Erythroblast (primary cell): ENCODE measurements around the gene FAM107B.

Experiments used
- GATA1 ChIP-seq: IDR thresholded peaks from 2 replicates; pipeline ENCODE4 v1.6.1; 2011; ENCODE audit warnings: low read depth, mild to moderate bottlenecking, control low read depth, low read length, moderate library complexity
- POLR2A ChIP-seq: IDR thresholded peaks from 2 replicates; pipeline ENCODE4 v1.6.1; 2011; ENCODE audit warnings: mild to moderate bottlenecking, low read length

- no peak for TF ChIP-seq POLR2A
- TF ChIP-seq GATA1, result no peak
These were observed 78.7 kb downstream of the FAM107B start for GRCh38 chr10:14695847-14696480.
